Uterus (tissue), 4 donors: ENCODE measurements around the gene FNBP1L. TPM values are rescaled to one million over a fixed set of nuclear protein-coding genes. Genes with fewer than 3 reads are reported as not detected.

Experiments
- DNase-seq, 2 donors: peaks; one replicate each; pipeline ENCODE4 v3.0.0-alpha.2; 2019 to 2020
- H3K27ac ChIP-seq, 2 donors: fragments of 200-600 bp; sonication (generic); 1 replicate in 1 of 2; 2 replicates in 1 of 2; pipeline ENCODE4 v1.5.1; 2016 to 2018
- H3K27me3 ChIP-seq, 2 donors: fragments of 200-600 bp; sonication (generic); one replicate each; pipeline ENCODE4 v1.5.1; 2018 to 2019; ENCODE audit warnings: control low read depth in 1 of 2
- H3K36me3 ChIP-seq, 2 donors: fragments of 200-600 bp; sonication (generic); one replicate each; pipeline ENCODE4 v1.5.1; 2019; ENCODE audit warnings: control low read depth in 1 of 2
- H3K4me1 ChIP-seq, 2 donors: fragments of 200-600 bp; sonication (generic); one replicate each; pipeline ENCODE4 v1.5.1; 2018 to 2019; ENCODE audit warnings: control low read depth in 1 of 2
- H3K4me3 ChIP-seq, 2 donors: fragments of 200-600 bp; sonication (generic); 1 replicate in 1 of 2; 2 replicates in 1 of 2; pipeline ENCODE4 v1.5.1; 2018 to 2019; ENCODE audit warnings: mild to moderate bottlenecking in 1 of 2
- H3K9me3 ChIP-seq, 2 donors: fragments of 200-600 bp; sonication (generic); one replicate each; pipeline ENCODE4 v1.5.1; 2019; ENCODE audit warnings: control low read depth in 1 of 2
- POLR2A ChIP-seq, 2 donors: fragments of 450-650 bp; IDR thresholded peaks; one replicate each; pipeline ENCODE4 v1.6.1; 2016; ENCODE audit warnings: antibody characterized with exemption in 2 of 2, mild to moderate bottlenecking in 1 of 2, moderate library complexity in 1 of 2
- intact Hi-C: fragments of 100-400 bp; cut with DNase I; formaldehyde crosslinking; loops from one replicate; pipeline ENCODE4 v1.15.1; 2023; ENCODE audit warnings: low total_unique reads
- total RNA-seq, 4 donors: library from RNA; depleted of rRNA in 3 of 4; stranded (reverse); fragments of >200 nt in 3 of 4; gene quantifications; one replicate each; pipeline versions ENCODE4 v1.1.0 to v1.2.4, GENCODE V29; 2014 to 2023
- TF ChIP-seq, protein P1 (sequence below), 4 experiments: fragments of 200-600 bp in 2 of 4; fragments of 450-650 bp in 2 of 4; sonication (generic) in 2 of 4; IDR thresholded peaks; one replicate each; pipeline ENCODE4 v1.5.1; 2016 to 2019; ENCODE audit warnings: antibody characterized with exemption in 4 of 4, mild to moderate bottlenecking in 2 of 4, moderate library complexity in 1 of 4
- donor health status: DM: yes; HTN: yes; CAD: no.

Gene FNBP1L
- total RNA-seq, 4 donors from 2014 or later, result 14.9 to 88.1 (median 23.0) TPM

DNA sequence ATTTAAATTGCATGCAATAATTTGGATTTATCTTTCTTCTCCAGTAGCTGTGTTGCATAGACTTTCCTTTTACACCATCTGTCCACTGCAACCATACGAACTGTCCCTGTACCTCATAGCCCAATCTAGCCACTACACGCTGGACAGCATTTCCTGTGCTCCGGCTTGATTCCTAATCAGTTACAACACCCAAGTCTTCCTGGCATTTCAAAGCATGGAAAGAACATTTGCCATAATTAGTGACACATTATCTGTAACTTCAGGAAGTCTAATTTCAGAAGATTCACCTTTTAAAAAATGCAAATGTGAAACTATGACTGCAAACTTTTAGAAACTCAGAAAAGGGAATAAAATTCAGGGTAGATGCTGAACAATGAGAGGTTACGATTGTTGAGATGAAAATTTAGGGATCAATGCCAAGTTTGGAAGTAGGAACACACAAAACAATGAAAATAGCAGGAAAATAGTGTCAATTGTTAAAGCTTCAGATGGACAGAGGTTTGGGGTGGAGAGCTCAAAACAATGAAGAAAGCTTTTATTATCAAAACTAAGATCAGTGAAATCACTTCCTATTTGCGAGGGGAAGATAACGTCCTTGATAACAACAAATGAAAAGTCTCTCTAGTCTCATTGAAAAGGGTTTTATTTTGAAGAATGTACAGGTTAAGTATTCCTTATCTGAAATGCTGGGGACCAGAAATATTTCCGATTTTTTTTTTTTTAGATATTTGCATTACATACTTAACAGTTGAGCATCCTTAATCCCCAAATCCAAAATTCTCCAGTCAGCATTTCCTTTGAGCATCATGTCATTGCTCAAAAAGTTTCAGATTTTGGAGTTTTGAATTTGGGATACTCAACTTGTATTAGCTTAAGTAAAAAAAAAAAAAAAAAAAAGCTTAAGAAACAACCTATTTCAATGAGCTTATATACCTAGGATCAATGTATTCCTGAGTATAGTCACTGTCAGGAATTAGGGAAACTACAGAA, 107.3 kb downstream of the FNBP1L start:
- TF ChIP-seq POLR2A (IDR thresholded peaks at IDR 0.05), result no peak
- TF ChIP-seq, protein P1, sequence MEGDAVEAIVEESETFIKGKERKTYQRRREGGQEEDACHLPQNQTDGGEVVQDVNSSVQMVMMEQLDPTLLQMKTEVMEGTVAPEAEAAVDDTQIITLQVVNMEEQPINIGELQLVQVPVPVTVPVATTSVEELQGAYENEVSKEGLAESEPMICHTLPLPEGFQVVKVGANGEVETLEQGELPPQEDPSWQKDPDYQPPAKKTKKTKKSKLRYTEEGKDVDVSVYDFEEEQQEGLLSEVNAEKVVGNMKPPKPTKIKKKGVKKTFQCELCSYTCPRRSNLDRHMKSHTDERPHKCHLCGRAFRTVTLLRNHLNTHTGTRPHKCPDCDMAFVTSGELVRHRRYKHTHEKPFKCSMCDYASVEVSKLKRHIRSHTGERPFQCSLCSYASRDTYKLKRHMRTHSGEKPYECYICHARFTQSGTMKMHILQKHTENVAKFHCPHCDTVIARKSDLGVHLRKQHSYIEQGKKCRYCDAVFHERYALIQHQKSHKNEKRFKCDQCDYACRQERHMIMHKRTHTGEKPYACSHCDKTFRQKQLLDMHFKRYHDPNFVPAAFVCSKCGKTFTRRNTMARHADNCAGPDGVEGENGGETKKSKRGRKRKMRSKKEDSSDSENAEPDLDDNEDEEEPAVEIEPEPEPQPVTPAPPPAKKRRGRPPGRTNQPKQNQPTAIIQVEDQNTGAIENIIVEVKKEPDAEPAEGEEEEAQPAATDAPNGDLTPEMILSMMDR (IDR thresholded peaks at IDR 0.05), result no peak
- H3K4me1 ChIP-seq, result no peaks in the 10 kb centered on the region
- no peak for DNase-seq
- H3K4me3 ChIP-seq, result no peak overlapping the region
- H3K36me3 ChIP-seq, result no peaks in the 10 kb centered on the region
- peak overlapping the region; percentile 22 to 45 for H3K27ac ChIP-seq
- no peaks in the 10 kb centered on the region for H3K27me3 ChIP-seq
- H3K9me3 ChIP-seq, result no peaks in the 10 kb centered on the region
- intact Hi-C loops, result no loop called here

- H3K27ac ChIP-seq, result peak overlapping the region in 1 of 2 donors; percentile 45
- H3K9me3 ChIP-seq, result no peaks in the 10 kb centered on the region
- intact Hi-C loops, result no loop called here
- H3K4me3 ChIP-seq, result no peak overlapping the region
- DNase-seq, result no peak
- peaks cover 0 to 2% of the 10 kb centered on the region in 2 donors for H3K36me3 ChIP-seq
- no peak for TF ChIP-seq POLR2A (IDR thresholded peaks at IDR 0.05)
- H3K27me3 ChIP-seq, result no peaks in the 10 kb centered on the region
- no peaks in the 10 kb centered on the region for H3K4me1 ChIP-seq
These were observed 108.4 kb downstream of the FNBP1L start for GRCh38 chr1:93556291-93556690.

DNA sequence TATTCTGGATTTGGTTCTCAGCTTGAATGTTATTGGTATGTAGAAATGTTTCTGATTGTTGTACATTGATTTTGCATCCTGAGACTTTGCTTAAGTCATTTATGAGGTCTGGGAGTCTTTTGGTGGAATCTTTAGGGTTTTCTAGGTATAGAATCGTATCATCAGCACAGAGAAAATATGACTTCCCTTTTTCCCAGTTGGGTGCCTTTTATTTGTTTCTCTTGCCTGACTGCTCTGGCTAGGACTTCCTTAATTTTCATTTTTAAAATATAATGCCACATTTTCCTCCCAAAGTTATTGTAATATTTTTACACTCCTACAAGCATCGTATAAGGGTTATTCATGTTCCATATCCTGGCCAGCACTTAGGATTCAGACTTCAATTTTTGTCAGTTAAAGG, 111.1 kb downstream of the FNBP1L start:
- Histone ChIP-seq H3K27me3 (no peaks in the 10 kb centered on the region), H3K9me3 (no peaks in the 10 kb centered on the region), H3K4me3 (no peak overlapping the region), H3K27ac (no peak overlapping the region), H3K4me1 (no peaks in the 10 kb centered on the region), H3K36me3 (peaks cover 0 to 2% of the 10 kb centered on the region in 2 donors)
- no peak for DNase-seq
- TF ChIP-seq POLR2A (IDR thresholded peaks at IDR 0.05), result no peak
- TF ChIP-seq, protein P1 (IDR thresholded peaks at IDR 0.05), result no peak
- intact Hi-C loops, result no loop called here

DNA sequence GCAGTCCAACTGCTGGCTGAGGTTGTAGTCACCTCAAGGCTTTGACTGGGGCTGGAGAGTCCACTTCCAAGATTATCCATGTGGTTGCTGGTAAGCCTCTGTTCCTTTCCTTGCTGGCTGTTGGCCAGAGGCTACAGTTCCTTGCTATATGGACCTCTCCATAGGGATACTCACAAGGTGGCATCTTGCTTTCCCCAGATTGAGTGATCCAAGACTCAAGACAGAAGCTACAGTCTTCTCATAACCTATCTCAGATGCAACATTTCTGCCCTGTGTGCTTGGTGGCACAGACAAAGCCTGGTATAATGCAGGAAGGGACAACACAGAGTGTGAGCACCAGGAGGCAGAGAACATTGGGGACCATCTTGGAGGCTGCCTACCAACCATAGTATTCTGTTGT, 111.8 kb downstream of the FNBP1L start:
- TF ChIP-seq POLR2A (IDR thresholded peaks at IDR 0.05), result no peak
- TF ChIP-seq, protein P1 (IDR thresholded peaks at IDR 0.05), result no peak
- Histone ChIP-seq H3K27ac (no peak overlapping the region), H3K36me3 (peaks cover 0 to 2% of the 10 kb centered on the region in 2 donors), H3K4me3 (no peak overlapping the region), H3K27me3 (no peaks in the 10 kb centered on the region), H3K9me3 (no peaks in the 10 kb centered on the region), H3K4me1 (no peaks in the 10 kb centered on the region)
- no peak for DNase-seq
- intact Hi-C loops, result no loop called here

DNA sequence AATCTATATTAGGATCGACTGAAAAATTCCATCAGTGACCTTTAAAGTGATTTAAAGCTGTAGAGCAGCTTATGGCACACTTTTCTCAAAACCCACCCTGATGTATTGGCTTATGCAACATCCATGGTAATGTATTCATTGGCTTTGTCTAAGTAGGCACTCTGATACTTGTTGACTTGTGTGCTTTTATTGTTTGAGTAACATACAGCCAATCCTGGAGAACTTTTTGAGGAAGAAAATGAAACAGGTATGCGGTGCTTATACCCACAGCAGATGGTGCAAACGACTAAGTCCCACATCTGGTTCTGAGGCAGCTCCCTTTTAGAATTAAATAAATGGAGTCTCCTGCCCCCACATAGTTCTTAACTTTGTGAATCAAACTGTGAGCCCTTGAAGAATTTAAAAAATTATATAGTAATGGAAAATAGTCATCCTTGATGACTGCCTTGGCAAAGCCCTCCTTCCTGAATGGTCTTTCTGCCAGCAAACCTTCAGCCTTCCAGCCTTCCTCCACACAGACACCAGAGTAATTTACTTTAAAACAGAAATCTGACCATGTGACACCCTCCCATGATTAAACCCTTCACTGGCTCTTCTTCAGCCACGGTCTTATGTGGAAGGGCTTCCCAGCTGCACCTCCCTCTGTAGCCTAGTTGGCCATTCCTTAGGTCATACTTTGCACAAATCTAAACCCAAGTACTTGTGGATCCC, 117.7 kb downstream of the FNBP1L start:
- Histone ChIP-seq H3K9me3 (no peaks in the 10 kb centered on the region), H3K27me3 (no peaks in the 10 kb centered on the region), H3K4me3 (no peak overlapping the region), H3K4me1 (no peaks in the 10 kb centered on the region), H3K27ac (peak overlapping the region; percentile 58 to 65), H3K36me3 (peaks cover 0 to 2% of the 10 kb centered on the region in 2 donors)
- no peak for DNase-seq
- TF ChIP-seq, protein P1 (IDR thresholded peaks at IDR 0.05), result no peak
- no peak for TF ChIP-seq POLR2A (IDR thresholded peaks at IDR 0.05)
- intact Hi-C loops, result no loop called here
